GM19328 (cell line): ENCODE measurements around the gene REST.
"Not testable (repeated sequence)": the region's sequence is repeated elsewhere in the genome, so short reads cannot be mapped to it uniquely, and the experiment has no call there.

Experiments
- ATAC-seq: cut with Tn5 transposase; IDR thresholded peaks from one replicate; pipeline ENCODE4 v1.9.1; 2021; ENCODE audit warnings: mild to moderate bottlenecking, moderate library complexity; ENCODE audit not compliant: unreplicated experiment

The REST gene

DNA sequence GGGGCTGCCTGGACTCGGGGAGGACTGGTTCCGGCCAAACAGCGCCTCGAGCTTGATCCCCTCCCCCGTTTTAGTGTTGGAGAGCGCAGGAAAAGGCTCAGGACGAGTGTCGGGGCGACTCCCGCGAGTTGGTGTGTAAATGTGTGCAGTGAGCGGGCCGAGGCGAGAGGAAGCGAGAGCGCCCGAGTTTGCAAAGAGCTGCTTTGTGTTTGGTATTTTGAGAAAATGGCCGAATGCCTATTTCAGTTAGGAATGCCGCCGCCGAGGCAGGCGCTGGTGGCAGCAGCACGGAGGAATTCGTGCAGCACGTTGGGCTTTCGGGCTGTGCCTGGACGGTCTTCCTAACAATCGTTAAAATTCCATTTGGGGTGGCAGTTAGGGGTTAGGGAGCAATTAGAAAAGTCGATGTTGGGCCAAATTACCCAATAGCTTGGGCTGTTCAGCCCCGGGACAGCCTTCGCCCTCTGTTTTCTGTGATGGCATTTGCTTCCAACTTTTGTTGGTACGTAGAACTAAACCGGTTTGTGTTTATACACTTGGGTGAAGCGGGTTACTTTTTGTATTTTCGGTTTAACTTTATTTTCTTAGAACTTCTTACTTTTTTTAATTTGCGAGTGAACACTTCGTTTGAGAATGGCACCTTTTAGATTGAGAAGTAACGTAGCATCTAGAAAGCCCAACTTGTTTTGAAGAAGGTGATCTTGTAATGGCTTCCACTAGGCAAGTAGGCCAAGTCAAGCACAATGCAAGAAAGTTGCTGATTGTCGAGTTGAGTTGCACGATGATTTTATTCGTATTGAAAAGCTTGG is 1.6 kb downstream of the REST start:
- peak; percentile 30 for ATAC-seq

DNA sequence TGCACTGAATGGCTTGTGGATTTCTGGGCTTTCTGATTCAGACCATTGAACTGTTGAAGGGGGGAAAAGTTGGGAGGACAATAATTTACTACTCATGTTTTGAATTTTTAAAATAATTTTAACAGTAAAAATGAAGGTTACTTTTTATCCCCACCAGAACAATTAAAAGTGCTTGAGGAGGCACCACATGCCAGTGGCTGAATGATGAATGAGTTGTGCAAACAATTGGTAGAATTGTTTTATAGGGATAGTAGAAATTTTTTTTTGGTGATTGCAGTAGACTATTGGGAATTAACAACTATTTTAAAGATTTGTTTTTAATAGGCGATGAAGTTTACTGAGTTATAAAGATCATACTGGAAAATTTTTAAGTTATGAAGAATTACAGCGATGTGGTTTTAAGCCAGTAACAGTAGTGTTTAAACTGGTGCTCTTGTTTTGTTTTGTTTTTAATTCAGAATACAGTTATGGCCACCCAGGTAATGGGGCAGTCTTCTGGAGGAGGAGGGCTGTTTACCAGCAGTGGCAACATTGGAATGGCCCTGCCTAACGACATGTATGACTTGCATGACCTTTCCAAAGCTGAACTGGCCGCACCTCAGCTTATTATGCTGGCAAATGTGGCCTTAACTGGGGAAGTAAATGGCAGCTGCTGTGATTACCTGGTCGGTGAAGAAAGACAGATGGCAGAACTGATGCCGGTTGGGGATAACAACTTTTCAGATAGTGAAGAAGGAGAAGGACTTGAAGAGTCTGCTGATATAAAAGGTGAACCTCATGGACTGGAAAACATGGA is 2.7 kb downstream of the REST start:
- ATAC-seq, result no peak

DNA sequence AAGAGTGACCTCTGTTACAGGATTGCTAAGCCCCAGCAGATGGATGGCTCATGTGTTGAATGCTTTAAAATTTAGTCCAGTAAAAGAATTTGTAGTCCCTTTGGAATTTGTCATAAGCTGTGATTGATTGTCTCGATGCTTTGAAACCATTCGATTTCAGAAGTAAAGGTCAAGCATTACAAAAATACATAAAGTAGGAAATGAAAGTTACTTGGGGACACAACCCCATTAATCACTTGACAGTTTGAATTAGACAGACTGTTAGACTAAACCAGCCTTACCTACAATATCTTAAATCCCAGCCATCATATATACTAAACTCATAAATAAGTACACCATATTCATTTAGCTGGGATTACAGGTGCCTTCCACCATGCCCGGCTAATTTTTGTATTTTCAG is 6.6 kb downstream of the REST start:
- ATAC-seq, result no peak

DNA sequence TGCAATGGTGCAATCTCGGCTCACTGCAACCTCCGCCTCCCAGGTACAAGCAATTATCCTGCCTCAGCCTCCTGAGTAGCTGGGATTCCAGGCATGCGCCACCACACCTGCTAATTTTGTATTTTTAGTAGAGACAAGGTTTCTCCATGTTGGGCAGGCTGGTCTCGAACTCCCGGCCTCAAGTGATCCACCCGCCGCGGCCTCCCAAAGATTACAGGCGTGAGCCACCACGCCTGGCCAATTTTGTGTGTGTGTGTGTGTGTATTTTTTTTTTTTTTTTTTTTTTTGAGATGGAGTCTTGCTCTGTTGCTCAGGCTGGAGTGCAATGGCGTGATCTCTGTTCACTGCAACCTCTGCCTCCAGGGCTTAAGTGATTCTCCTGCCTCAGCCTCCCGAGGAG is 7.3 kb downstream of the REST start:
- not testable (repeated sequence) for ATAC-seq

DNA sequence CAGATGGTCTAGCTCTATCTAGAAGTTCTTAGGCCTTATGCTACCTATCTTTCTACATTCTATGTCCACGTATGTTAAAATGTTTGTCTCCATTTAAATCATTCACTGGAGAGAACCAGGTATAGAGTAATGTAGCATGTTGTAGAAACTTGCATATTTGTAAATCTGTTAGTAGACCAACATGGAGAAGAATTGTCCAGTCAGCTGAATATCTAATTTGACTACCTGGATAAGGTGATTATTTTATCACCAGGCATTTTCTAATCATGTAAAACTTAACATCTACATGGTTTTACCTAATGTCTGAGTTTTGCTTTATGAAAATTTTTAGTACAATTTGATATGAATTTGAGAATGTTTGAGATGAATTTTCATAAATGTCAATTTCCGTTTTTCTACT is 19.5 kb downstream of the REST start:
- no peak for ATAC-seq

DNA sequence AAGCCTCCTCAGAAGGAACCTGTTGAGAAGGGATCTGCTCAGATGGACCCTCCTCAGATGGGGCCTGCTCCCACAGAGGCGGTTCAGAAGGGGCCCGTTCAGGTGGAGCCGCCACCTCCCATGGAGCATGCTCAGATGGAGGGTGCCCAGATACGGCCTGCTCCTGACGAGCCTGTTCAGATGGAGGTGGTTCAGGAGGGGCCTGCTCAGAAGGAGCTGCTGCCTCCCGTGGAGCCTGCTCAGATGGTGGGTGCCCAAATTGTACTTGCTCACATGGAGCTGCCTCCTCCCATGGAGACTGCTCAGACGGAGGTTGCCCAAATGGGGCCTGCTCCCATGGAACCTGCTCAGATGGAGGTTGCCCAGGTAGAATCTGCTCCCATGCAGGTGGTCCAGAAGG is 22.9 kb downstream of the REST start:
- ATAC-seq, result no peak

DNA sequence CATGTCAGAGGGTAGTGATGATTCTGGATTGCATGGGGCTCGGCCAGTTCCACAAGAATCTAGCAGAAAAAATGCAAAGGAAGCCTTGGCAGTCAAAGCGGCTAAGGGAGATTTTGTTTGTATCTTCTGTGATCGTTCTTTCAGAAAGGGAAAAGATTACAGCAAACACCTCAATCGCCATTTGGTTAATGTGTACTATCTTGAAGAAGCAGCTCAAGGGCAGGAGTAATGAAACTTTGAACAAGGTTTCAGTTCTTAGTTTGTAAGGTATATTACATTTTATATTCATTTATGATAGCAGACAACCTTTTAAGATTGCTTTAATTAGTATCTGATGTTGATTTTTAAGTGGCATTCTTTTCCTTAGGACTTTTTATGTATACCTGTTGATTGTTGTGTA is 24.2 kb downstream of the REST start:
- ATAC-seq, result no peak

DNA sequence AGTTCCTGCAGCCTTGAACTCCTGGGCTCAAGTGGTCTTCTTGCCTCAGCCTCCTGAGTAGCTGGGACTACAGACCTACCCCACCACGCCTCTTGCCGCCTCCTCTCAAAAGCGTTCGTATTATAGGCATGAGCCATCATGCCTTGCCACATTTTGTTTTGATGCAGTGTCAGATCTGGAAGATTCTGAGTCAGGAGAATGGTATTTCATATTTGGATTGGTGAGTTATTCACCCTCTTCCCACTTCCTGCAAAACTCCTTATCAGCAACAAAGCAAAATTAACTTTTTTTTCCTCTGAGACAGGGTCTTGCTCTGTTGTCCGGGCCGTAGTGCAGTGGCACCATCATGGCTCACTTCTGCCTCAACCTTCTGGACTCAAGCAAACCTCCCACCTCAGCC is 29.6 kb downstream of the REST start:
- no peak for ATAC-seq

DNA sequence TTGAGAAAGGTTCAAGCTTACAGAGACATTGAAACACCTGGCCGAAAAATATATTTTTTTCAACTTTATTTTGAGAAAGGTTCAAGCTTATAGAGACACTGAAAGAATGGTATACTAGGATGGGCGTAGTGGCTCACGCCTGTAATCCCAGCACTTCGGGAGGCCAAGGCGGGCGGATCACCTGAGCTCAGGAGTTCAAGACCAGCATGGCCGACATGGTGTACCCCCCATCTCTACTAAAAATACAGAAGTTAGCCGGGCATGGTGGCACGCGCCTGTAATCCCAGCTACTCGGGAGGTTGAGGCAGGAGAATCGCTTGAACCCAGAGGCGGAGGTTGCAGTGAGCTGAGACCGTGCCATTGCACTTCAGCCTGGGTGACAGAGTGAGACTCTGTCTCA is 32.1 kb downstream of the REST start:
- ATAC-seq, result not testable (repeated sequence)

DNA sequence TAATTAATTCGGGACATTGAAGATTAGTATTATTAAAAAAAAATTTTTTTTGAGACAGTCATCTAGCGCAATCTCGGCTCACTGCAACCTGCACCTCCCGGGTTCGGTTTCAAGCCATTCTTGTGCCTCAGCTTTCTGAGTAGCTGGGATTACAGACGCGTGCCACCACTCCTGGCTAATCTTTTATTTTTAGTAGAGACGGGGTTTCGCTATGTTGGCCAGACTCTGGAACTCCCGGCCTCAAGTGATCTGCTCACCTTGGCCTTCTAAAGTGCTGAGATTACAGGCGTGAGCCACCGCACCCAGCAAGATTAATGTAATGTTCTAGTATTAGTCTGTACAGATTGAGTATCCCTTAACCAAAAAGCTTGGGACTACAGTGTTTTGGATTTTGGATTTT is 32.7 kb downstream of the REST start:
- no peak for ATAC-seq

DNA sequence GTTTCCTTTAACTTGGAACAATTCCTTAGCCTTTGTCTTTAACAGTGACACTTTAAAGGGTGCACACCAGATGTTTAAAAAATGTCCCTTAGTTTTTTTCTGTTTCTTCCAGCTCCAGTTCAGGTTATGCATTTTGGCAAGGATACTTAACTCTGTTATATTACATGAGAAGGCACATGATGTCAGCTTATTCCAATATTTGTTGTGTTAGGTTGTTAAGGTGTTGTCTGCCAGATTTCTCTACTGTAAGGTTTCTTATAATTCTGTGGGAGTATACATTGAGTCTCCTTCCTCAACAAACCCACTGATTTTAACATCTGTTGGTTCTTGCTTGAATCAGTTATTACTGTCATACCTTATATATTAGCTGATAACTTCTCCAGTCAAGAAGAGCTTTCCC is 33.3 kb downstream of the REST start:
- no peak for ATAC-seq

DNA sequence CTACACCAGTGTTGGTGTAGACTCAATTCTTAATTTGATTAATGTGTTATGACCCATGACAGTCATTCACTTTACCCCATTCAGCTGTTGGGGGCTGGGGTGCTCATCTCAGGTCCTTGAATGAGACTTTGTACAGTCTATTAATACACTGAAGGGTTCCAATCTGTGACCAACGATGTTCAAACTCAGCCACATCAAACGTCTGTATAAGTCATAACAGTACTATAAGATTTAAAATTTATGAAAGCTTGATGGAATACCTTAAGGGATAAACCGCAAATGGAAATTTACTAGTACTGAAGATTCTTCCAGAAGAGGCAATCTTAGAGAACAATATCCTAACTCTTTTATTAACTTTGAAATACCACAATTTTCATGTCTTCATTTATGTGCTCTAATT is 33.7 kb downstream of the REST start:
- ATAC-seq, result no peak

DNA sequence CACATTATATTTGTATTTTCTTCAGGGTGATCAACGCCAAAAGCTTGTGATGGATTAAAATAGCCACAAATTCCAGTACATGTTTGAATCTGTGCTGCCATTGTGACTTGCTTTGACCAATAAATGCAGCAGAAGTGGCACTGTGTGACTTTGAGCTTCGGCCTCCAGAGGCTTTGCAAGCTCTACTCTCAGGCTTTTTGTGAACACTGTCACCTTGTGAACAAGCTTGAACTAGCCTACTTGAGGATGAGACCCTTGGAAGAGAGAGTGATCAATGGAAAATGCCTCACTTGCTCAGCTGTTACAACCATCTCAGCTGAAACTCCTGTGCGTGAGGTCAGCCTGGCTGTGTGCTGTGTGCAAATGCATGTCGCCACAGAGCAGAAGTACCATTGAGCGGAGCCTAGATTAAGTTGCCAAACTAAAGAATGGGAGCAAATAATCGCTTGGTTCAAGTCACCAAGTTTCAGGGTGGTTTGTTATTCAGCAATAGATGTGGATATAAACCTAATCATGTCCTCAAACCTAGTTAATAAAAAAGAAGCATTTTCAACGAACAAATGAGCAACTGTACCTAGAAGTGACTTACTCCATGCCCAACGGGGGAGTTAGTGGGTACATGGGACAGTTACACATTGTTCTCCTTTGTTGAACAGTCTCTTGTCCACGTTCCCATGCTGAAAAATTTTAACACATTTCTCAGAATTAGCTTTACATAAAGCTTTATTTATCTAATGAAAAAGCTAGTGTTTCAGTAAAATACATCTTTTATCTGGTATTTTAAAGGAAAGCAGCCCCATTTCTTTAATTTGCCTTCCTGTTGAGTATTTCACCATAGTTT is 46.2 kb downstream of the REST start:
- no peak for ATAC-seq

DNA sequence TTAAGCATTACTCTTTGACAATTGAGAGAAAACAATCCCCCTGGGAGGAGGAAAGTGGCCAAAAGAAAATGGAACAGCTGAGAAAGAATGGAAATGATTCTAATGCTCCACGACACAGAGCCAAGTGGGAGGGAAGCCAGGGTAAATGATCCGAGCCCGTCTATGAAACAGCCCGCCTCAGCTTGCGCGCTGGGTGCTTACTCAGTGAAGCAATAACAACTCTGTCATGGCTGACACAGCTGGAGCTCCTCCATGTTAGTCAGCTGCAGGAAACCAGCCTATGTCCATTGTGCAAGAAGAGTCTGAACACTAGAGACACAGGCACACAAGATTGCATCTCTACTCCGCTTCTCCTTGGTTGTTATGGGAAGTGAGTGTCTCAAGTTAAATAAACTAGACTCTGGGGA is 50.4 kb downstream of the REST start:
- ATAC-seq, result no peak

DNA sequence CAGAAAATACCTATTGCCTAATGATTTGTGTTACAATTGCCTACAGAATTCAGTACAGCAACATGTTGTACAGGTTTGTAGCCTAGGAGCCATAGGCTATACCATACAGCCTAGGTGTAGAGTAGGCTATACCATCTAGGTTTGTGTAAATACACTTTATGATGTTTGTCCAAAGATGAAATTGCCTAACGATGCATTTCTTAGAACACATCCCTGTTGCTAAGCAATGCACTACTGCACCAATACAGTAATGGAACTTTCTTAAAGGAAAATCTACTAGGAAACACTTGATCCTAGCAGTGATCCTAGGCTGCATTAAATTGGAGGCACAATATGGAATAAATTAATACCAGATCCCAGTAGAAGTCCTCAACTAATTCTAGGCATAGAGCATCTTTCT is 51.4 kb downstream of the REST start:
- no peak for ATAC-seq

DNA sequence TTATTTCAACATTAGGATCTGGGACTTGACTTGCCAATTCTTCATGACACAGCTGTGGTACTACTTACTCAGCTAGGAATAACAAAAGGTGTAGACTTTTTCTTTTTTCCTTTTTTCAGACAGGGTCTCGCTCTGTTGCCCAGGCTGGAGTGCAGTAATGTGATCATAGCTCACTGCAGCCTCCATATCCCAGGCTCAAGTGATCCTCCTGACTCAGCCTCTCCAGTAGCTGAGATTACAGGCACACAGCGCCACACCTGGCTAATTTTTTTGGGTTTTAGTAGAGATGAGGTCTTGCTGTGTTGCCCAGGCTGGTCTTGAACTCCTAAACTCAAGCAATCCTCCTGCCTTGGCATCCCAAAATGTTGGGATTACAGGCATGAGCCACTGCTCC is 53.4 kb downstream of the REST start:
- ATAC-seq, result no peak

DNA sequence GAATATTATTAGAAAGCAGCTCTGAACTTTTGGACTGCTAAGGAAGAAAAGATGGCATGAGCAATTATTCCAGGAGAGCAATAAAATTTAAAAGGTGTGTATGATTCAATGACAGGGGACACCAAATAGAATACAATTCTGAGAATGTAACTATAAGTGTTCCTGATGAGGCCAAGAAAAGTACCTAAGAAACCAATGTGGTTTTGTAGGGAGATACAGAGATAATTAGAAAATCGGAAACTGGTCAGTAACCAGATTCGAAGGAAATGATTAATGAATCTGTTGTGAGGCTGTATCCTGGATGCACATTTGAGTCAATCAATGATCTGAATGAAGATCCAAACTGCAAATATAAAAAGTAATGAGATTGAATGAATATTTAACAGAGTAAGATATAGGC is 63.7 kb downstream of the REST start:
- ATAC-seq, result no peak

DNA sequence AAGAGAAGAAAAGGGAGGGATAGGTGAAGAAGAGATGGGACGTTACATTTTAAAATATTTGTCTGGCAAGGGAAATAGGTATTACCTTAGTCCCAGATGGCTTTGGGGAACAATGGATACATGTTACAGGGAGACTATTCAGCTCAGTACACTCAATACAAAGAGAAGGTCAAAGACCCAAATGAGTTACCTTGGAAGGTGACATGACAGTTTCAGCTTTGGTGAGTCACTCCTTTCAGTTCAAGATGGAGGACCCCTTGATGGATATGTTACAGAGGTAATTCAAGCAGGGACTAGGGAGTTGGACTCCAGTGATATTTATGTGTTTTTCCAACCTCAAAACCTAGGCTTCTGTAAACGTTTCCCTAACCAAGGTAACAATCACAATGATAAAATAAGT is 64.7 kb downstream of the REST start:
- no peak for ATAC-seq

DNA sequence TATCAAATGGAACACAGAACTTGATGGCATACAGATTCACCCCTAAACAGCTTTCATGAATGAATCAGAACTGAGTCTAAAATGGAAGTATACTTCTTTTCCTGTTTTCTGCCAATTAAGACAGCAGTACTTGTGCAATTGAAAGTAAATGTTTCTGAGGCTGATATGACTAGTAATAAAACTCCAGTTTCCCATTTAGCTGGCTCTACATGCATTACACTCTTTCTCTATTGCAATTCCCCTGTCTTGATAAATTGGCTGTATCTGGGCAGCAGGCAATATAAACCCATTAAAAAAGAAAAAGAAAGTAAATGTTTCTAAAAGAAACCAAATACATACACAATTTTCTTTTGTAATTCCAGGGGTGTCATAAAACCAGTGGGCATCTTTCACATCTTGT is 65.1 kb downstream of the REST start:
- no peak for ATAC-seq

DNA sequence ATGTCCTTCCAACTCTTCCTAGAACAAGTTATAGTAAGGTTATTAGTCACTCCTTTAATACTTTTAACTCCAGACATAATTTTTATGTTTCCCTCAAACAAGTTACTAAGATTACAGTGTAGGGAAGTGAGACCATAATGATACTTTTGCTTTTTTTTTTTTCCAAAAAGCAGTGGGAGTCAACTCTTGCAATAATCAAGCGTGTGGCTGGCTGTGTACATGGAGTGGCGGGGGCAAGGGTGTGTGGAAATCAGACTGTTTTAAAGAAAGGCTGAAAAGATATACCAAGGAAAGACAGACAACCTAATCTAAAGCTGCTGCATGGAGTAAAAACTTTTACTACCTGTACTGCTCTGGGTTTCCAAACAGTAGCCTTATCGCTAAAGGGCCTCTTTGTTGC is 65.6 kb downstream of the REST start:
- no peak for ATAC-seq

DNA sequence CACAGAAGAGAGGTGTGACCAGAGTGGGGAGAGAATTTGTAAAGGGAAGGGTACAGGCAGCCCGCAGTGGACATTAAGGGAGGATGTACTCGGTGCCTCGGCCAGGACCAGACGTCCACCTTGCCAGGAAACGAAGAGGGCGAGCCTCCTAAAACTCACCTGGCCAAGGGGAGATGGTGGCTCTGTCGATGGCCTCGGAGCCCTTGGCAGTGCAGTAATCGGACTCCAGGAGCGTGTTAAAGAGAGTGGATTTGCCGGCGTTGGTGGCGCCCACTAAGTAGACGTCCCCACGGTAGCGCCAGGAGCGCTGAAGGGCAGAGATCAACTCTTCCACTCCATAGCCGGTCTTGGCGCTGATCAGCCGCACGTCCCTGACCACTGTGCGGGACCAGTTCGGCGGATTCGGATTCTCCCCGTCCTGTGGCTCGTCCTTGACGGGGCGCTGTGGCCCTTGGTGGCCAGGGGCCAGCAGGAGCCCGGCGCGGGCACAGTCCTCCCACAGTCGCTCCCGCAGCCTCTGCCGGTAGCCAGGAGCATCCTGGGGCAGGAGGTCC is 68.7 kb downstream of the REST start:
- no peak for ATAC-seq
